ENCODE measurements around the gene PLA2G15. TPM values are rescaled to one million over a fixed set of nuclear protein-coding genes. Genes with fewer than 3 reads are reported as not detected.

PLA2G15 gene
- total RNA-seq, 2 donors from 2014 or later: 15.7 to 39.5 TPM

GRCh38 chr16:68257906-68258800 lies 13.0 kb downstream of the PLA2G15 start:
- H3K27ac ChIP-seq: peak overlapping the region; percentile 40 to 56
- TF ChIP-seq POLR2AphosphoS5 (IDR thresholded peaks at IDR 0.05): peak; percentile 53
- TF ChIP-seq POLR2A (IDR thresholded peaks at IDR 0.05): no peak
- no peaks in the 10 kb centered on the region for H3K9me3 ChIP-seq
- no peak for DNase-seq (ENCODE audit: low spot score)
- WGBS: 49% methylated on average over 13 of the region's 13 CpGs
- H3K4me3 ChIP-seq: no peak overlapping the region
- intact Hi-C loops (cut with DNase I): no loop called here
- no peaks in the 10 kb centered on the region for H3K36me3 ChIP-seq
- H3K4me1 ChIP-seq (replicated peaks): no peaks in the 10 kb centered on the region
- no peaks in the 10 kb centered on the region for H3K27me3 ChIP-seq (replicated peaks; ENCODE audit: insufficient read depth)

GRCh38 chr16:68259007-68259825 lies 14.0 kb downstream of the PLA2G15 start:
- H3K4me3 ChIP-seq: no peak overlapping the region
- intact Hi-C loops (cut with DNase I): no loop called here

GRCh38 chr16:68263559-68264127 lies 18.5 kb downstream of the PLA2G15 start:
- 40% methylated on average over 11 of the region's 11 CpGs for WGBS
- intact Hi-C loops (cut with DNase I): loop anchor here (5.0 kb wide), 2 partner anchors 49 to 244 kb away; partner anchors contain the start of genes PRMT7 and SLC7A6OS
- no peak for DNase-seq (ENCODE audit: low spot score)

More at GRCh38 chr16:68259007-68259825, 14.0 kb downstream of the PLA2G15 start:
- peaks cover 5% of the 10 kb centered on the region for H3K4me1 ChIP-seq (replicated peaks)
- WGBS: 89% methylated on average over 27 of the region's 27 CpGs
- H3K27me3 ChIP-seq (replicated peaks; ENCODE audit: insufficient read depth): no peaks in the 10 kb centered on the region
- H3K9me3 ChIP-seq: no peaks in the 10 kb centered on the region
- no peak for TF ChIP-seq POLR2A (IDR thresholded peaks at IDR 0.05)
- TF ChIP-seq POLR2AphosphoS5 (IDR thresholded peaks at IDR 0.05): no peak
- no peak overlapping the region for H3K27ac ChIP-seq
- DNase-seq (ENCODE audit: low spot score): no peak
- no peaks in the 10 kb centered on the region for H3K36me3 ChIP-seq

GRCh38 chr16:68264128-68265077 lies 19.2 kb downstream of the PLA2G15 start, which contains the start of gene SLC7A6:
SLC7A6 (plus strand) TSS chr16:68264526; CDS start chr16:68274727, 10,201 bp downstream.
- Histone ChIP-seq H3K27ac (peak within 1 kb of the TSS; percentile 92 to 95), H3K36me3 (no peaks in the 10 kb centered on the region), H3K4me3 (peak within 1 kb of the TSS; percentile 74 to 76), H3K27me3 (replicated peaks; ENCODE audit: insufficient read depth) (no peaks in the 10 kb centered on the region), H3K9me3 (no peaks in the 10 kb centered on the region), H3K4me1 (replicated peaks) (peaks cover 11% of the 10 kb centered on the region)
- TF ChIP-seq POLR2AphosphoS5 (IDR thresholded peaks at IDR 0.05) (no peak), POLR2A (IDR thresholded peaks at IDR 0.05) (peak; percentile 43), CTCF (IDR thresholded peaks at IDR 0.05) (peak; percentile 39 to 80 (median 54))
- DNase-seq (ENCODE audit: low spot score): peak; percentile 65
- intact Hi-C loops (cut with DNase I): loop anchor here (5.0 kb wide), 2 partner anchors 48 to 243 kb away; partner anchors contain the start of genes PRMT7 and SLC7A6OS
- under 1% methylated on average over 107 of the region's 123 CpGs for WGBS

More at GRCh38 chr16:68263559-68264127, 18.5 kb downstream of the PLA2G15 start:
- H3K27ac ChIP-seq: peak overlapping the region; percentile 92 to 95
- H3K4me1 ChIP-seq (replicated peaks): peaks cover 11% of the 10 kb centered on the region
- TF ChIP-seq POLR2A (IDR thresholded peaks at IDR 0.05) (no peak), CTCF (IDR thresholded peaks at IDR 0.05) (no peak), POLR2AphosphoS5 (IDR thresholded peaks at IDR 0.05) (no peak)
- H3K36me3 ChIP-seq: no peaks in the 10 kb centered on the region
- peak overlapping the region; percentile 74 to 76 for H3K4me3 ChIP-seq
- H3K27me3 ChIP-seq (replicated peaks; ENCODE audit: insufficient read depth): no peaks in the 10 kb centered on the region
- no peaks in the 10 kb centered on the region for H3K9me3 ChIP-seq
